Keratinocyte (primary cell): ENCODE data around the gene IQSEC3.

ENCODE experiments used
- CTCF ChIP-seq, 3 experiments: IDR thresholded peaks in 1 of 3; conservative IDR thresholded peaks in 1 of 3; optimal IDR thresholded peaks in 1 of 3; 2 replicates in 2 of 3; 3 replicates in 1 of 3; pipeline versions ENCODE3 to v1.5.1; 2011; ENCODE audit warnings: low read length in 3 of 3, mild to moderate bottlenecking in 3 of 3, moderate library complexity in 2 of 3, control low read depth in 1 of 3, inconsistent platforms in 1 of 3; ENCODE audit not compliant: insufficient read depth in 2 of 3; ENCODE audit errors: extremely low read depth in 1 of 3
- EZH2 ChIP-seq: IDR thresholded peaks from one replicate; pipeline ENCODE4 v1.6.1; 2012; ENCODE audit warnings: inconsistent platforms, mild to moderate bottlenecking, low read length, moderate library complexity

GRCh38 chr12:80681-81190 lies 14.2 kb downstream of the IQSEC3 start:
- TF ChIP-seq CTCF (optimal IDR thresholded peaks at IDR 0.05 in 1 of 3, IDR thresholded peaks at IDR 0.05 in 1 of 3, conservative IDR thresholded peaks at IDR 0.05 in 1 of 3; ENCODE audit: extremely low read depth in 1 of 3, insufficient read depth in 2 of 3, low read length in 3 of 3) (no peak), EZH2 (no peak)
